Measurements from ENCODE around the gene CEACAM1.

- TF ChIP-seq, protein P1, sequence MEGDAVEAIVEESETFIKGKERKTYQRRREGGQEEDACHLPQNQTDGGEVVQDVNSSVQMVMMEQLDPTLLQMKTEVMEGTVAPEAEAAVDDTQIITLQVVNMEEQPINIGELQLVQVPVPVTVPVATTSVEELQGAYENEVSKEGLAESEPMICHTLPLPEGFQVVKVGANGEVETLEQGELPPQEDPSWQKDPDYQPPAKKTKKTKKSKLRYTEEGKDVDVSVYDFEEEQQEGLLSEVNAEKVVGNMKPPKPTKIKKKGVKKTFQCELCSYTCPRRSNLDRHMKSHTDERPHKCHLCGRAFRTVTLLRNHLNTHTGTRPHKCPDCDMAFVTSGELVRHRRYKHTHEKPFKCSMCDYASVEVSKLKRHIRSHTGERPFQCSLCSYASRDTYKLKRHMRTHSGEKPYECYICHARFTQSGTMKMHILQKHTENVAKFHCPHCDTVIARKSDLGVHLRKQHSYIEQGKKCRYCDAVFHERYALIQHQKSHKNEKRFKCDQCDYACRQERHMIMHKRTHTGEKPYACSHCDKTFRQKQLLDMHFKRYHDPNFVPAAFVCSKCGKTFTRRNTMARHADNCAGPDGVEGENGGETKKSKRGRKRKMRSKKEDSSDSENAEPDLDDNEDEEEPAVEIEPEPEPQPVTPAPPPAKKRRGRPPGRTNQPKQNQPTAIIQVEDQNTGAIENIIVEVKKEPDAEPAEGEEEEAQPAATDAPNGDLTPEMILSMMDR (IDR thresholded peaks at IDR 0.05; ENCODE audit: low read depth, low read length, poor library complexity, severe bottlenecking): no peak
- TF ChIP-seq EZH2phosphoT487 (IDR thresholded peaks at IDR 0.05; ENCODE audit: borderline replicate concordance, low read length): no peak
These were observed 45.4 kb upstream of the CEACAM1 start for GRCh38 chr19:42573642-42574041.

Data from DOHH2 (cell line).